ENCODE measurements around the gene CAMSAP2. TPM values are rescaled to one million over a fixed set of nuclear protein-coding genes. Genes with fewer than 3 reads are reported as not detected.

Gene CAMSAP2
- total RNA-seq, 1 donor from 2014 or later: 117 TPM

- DNase-seq (ENCODE audit: low spot score in 2 of 2): no peak
- no peak for FAIRE-seq
Observed at GRCh38 chr1:200895801-200896530, 157.3 kb downstream of the CAMSAP2 start.

- FAIRE-seq: no peak
- no peak for DNase-seq (ENCODE audit: low spot score in 2 of 2)
Observed at GRCh38 chr1:200896531-200897196, 158.0 kb downstream of the CAMSAP2 start.

DNA sequence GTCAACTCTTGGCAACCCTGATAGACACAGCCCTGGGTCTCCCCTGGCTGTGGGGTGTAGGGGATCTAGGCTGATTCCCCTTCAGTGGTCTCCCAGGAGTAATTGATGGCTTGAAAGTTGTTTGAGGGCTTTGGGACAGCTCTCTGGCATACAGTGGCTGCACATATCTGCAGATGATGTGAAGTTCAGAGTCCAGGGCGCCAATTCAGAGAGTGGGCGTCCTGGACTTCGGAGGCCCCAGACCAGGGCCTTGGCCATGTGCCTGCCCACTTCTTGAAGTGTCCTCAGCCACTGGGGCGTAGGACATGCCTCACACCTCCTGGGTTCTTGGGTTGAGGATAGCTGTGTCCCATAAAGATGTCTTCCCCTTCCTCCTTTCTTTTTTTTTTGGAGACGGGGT lies 158.6 kb downstream of the CAMSAP2 start:
- FAIRE-seq: no peak
- no peak for DNase-seq (ENCODE audit: low spot score in 2 of 2)

- DNase-seq (ENCODE audit: low spot score in 2 of 2) (no peak), FAIRE-seq (no peak)
Observed at GRCh38 chr1:200899015-200899386, 160.3 kb downstream of the CAMSAP2 start.

- no peak for DNase-seq (ENCODE audit: low spot score in 2 of 2)
- no peak for FAIRE-seq
Observed at GRCh38 chr1:200899451-200899915, 160.8 kb downstream of the CAMSAP2 start.

- DNase-seq (ENCODE audit: low spot score in 2 of 2) (no peak), FAIRE-seq (no peak)
Observed at GRCh38 chr1:200899954-200900867, 161.5 kb downstream of the CAMSAP2 start.

- DNase-seq (ENCODE audit: low spot score in 2 of 2) (no peak), FAIRE-seq (no peak)
Observed at GRCh38 chr1:200900877-200901276, 162.2 kb downstream of the CAMSAP2 start.

DNA sequence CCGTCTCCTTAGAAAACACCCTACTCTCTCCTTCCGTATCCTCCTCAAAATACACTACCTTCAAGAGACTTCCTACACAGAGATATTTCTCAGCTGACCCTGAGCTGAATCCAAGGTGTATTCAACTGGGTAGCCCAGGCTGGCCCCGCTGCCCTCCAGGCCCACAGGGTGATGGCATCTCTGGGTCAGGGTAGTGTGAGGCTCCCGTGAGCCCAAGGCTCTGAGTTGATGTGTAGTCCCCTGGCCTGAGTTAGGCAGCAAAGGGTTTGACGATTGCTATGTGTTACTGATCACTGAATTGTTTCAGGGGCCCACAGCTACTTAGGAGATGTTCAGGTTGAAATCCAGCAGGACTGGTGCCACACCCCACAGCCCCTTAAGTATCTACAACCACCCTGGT lies 162.7 kb downstream of the CAMSAP2 start:
- DNase-seq (ENCODE audit: low spot score in 2 of 2) (no peak), FAIRE-seq (no peak)

- FAIRE-seq (no peak), DNase-seq (ENCODE audit: low spot score in 2 of 2) (no peak)
Observed at GRCh38 chr1:200901796-200902444, 163.2 kb downstream of the CAMSAP2 start.

- FAIRE-seq (no peak), DNase-seq (ENCODE audit: low spot score in 2 of 2) (no peak)
Observed at GRCh38 chr1:200903793-200904192, 165.1 kb downstream of the CAMSAP2 start.

DNA sequence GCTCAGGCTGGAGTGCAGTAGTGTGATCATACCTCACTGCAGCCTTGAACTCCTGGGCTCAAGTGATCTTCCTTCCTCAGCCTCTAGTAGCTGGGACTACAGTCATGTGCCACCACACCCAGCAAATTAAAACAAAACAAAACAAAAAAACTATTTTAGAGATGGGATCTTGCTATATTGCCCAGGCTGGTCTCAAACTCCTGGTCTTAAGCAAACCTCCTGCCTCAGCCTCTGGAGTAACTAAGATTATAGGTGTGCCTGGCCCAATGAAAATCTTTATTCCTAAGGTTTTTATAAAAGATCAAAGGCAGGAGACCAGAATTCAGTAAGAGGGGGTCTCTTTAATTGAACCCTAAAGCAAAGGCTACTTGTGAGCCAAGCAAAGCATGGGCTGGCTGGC lies 166.1 kb downstream of the CAMSAP2 start:
- DNase-seq (ENCODE audit: low spot score in 2 of 2): no peak
- no peak for FAIRE-seq

DNA sequence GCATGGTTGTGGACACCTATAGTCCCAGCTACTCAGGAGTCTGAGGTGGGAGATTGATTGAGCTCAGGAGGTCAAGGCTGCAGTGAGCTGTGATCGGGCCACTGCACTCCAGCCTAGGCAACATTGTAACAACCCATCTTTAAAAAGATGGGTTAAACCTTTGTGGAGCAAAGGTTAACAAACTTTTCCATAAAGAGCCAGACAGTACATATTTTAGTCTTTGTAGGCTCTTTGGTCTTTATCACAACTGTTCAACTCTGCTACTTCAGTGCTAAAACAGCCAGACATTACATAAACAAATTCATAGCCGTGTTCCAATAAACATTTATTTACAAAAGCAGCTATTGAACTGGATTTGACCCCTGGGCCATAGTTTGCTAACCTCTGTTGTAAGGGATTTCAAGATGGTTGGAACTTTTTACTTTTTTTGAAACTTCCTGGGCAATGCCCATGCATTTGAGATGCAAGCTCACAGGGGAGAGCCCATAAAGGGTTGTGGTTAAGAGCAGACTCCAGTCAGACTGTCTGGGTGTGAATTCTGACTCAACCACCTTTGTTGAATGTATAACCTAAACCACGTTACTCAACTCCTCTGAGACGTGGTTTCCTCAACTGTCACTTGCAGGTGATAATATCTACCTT lies 166.8 kb downstream of the CAMSAP2 start:
- FAIRE-seq: no peak

DNA sequence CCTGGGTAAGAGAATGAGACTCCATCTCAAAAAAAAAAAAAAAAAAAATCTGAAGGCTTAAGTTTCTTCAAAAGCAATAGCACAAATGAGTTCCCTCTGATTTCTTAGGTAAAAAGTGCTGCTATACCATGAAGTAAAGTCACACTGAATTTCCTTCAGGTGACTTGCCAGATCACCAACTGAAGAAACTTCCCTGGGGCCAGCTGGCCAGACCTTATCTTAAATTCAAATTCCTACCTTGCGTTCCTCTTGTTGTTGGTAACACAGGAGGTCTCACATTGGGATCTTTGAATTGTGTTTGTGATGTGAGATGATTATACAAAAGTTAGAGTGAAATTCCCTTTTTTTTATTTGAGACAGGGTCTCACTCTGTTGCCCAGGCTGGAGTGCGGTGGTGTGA lies 167.8 kb downstream of the CAMSAP2 start:
- DNase-seq (ENCODE audit: low spot score in 2 of 2) (no peak), FAIRE-seq (no peak)

More for the DNA sequence above, 166.8 kb downstream of the CAMSAP2 start:
- no peak for DNase-seq (ENCODE audit: low spot score in 2 of 2)

GRCh38 chr1:200907611-200908097 lies 169.0 kb downstream of the CAMSAP2 start:
- DNase-seq (ENCODE audit: low spot score in 2 of 2): no peak
- no peak for FAIRE-seq

- no peak for DNase-seq (ENCODE audit: low spot score in 2 of 2)
- no peak for FAIRE-seq
Observed at GRCh38 chr1:200908191-200908868, 169.6 kb downstream of the CAMSAP2 start.

DNA sequence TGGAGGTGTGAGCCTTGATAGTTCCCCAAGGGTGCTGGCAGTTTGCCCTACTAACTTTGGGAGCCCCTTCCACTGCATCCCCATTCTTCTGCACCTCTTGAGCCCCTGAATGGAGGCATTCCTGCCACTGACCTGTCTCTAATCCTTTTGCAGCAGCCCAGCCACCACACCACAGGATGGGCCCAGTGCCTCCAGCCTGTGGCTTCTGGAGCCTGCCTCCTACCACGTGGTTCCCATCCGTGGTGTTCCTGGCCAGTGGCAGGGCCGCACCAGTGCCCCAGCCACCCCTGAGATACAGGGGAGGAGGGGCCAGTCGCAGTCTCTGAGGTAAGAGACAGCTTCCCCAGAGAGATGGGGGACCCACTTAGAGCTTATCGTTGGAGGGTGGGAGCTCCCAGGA lies 170.4 kb downstream of the CAMSAP2 start:
- FAIRE-seq (no peak), DNase-seq (ENCODE audit: low spot score in 2 of 2) (no peak)

GRCh38 chr1:200909757-200910239 lies 171.1 kb downstream of the CAMSAP2 start:
- no peak for FAIRE-seq
- no peak for DNase-seq (ENCODE audit: low spot score in 2 of 2)

Data from frontal cortex (tissue), 4 donors.